NCI-H748 treated with DMSO at 0.1 percent for 48 hours (cell line): ENCODE measurements around the gene NBEAL2.

Source experiments
- DNase-seq: peaks from one replicate; lab custom pipeline; 2025; lab: John Stamatoyannopoulos, UW

Gene NBEAL2

DNA sequence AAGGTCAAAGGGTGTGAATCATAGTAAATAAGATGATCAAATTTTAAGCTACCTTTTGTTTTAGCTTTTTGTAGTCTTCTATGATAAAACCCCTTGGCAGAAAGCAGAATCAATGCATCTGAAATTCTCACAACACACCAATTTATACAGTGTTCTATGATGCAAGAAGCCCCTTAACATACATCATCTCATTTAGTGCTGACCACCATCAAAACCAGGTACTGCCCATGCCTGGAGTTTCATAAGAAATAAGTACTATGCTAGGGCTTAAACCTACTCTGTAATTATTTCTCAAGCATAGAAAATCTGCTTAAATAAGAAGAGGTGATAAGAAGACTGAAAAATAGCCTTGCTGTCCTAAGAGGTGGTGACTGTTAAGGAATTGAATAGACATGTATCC, 67.6 kb downstream of the NBEAL2 start:
- no peak for DNase-seq

DNA sequence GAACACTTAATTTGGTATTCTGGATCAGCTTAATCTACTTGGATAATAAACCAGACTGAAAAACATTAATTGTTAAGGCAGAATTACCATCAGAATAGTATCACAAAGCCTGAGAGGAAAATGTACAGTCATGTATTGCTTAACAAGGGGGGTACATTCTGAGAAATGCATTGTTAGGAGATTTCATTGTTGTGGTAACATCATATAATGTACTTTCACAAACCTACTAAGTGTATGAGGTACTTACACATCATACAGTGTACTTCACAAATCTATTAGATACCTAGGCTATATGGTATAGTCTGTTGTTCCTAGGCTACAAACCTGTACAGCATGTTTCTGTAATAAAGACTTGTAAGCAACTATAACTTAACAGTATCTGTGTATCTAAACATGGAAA, 68.2 kb downstream of the NBEAL2 start:
- no peak for DNase-seq

GRCh38 chr3:47054412-47054811, 74.9 kb downstream of the NBEAL2 start:
- DNase-seq, result no peak

DNA sequence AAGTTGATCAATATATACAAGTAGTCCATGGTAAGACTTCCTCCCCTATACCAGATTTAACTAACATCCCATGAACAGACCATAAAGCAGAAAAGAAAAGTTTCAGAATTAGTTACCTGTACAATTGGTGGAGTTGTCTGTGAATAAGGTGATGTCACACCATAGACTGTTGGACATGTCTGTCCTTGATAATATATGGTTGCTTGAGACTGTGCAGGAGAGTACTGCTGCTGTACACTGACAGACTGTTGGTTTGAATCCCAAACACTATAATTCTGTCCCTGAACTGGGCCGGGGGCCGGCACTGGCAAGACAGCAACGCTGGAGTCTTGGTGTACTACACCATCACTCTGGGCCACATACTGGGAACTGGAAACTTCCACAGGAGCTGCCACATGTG, 77.2 kb downstream of the NBEAL2 start:
- DNase-seq, result no peak

- DNase-seq, result no peak
These were observed 77.8 kb downstream of the NBEAL2 start for GRCh38 chr3:47057212-47057671.
